ENCODE measurements around the gene PRSS3. TPM values are rescaled to one million over a fixed set of nuclear protein-coding genes. Genes with fewer than 3 reads are reported as not detected.
"Not testable (repeated sequence)": the region's sequence is repeated elsewhere in the genome, so short reads cannot be mapped to it uniquely, and the experiment has no call there.

Gene PRSS3
- total and polyA plus RNA-seq, 10 donors: 0.09 to 0.42 TPM; not detected in 8

- H3K27me3 ChIP-seq (replicated peaks in 1 of 7): no peaks in the 10 kb centered on the region
- intact Hi-C loops (cut with DNase I; ENCODE audit: low total_unique reads): no loop called here
- H3K4me3 ChIP-seq: no peak overlapping the region
- H3K27ac ChIP-seq: peak overlapping the region in 7 of 8 donors; percentile 51 to 83 (median 79)
- no peak for TF ChIP-seq POLR2AphosphoS5 (IDR thresholded peaks at IDR 0.05)
- TF ChIP-seq CTCF (IDR thresholded peaks at IDR 0.05 in 8 of 11, conservative IDR thresholded peaks at IDR 0.05 in 3 of 11): no peak
- no peak for TF ChIP-seq POLR2A (IDR thresholded peaks at IDR 0.05)
- DNase-seq: peak; percentile 56
- peaks cover 0 to 8% (median 0%) of the 10 kb centered on the region in 6 donors for H3K36me3 ChIP-seq
- H3K9me3 ChIP-seq: no peaks in the 10 kb centered on the region
- peaks cover 9 to 98% (median 57%) of the 10 kb centered on the region in 6 donors for H3K4me1 ChIP-seq
- WGBS, 5 donors: 80 to 87% (median 83%) methylated on average over 11 of the region's 11 CpGs
Measured at GRCh38 chr9:33835625-33836260, 40.4 kb downstream of the PRSS3 start.

GRCh38 chr9:33836261-33836660 is 40.9 kb downstream of the PRSS3 start:
- Histone ChIP-seq H3K4me3 (peak overlapping the region in 1 of 8 donors; percentile 25), H3K4me1 (peaks cover 12 to 99% (median 60%) of the 10 kb centered on the region in 6 donors), H3K27ac (peak overlapping the region in 7 of 8 donors; percentile 51 to 83 (median 79))
- peak; percentile 45 for DNase-seq
- 30 to 73% (median 48%) methylated on average over 2 of the region's 2 CpGs for WGBS, 5 donors
- H3K9me3 ChIP-seq; H3K36me3 ChIP-seq; intact Hi-C loops (cut with DNase I; ENCODE audit: low total_unique reads); H3K27me3 ChIP-seq (replicated peaks in 1 of 7): not testable (repeated sequence)
- peak in 1 of 3 donors; percentile 11 for TF ChIP-seq POLR2AphosphoS5 (IDR thresholded peaks at IDR 0.05)

GRCh38 chr9:33837138-33837537 is 41.8 kb downstream of the PRSS3 start:
- no peak overlapping the region for H3K4me3 ChIP-seq
- H3K4me1 ChIP-seq: peaks cover 16 to 99% (median 66%) of the 10 kb centered on the region in 6 donors
- peak; percentile 17 for DNase-seq
- no peak for TF ChIP-seq POLR2A (IDR thresholded peaks at IDR 0.05)
- no peak for TF ChIP-seq POLR2AphosphoS5 (IDR thresholded peaks at IDR 0.05)
- no peak for TF ChIP-seq CTCF (IDR thresholded peaks at IDR 0.05 in 8 of 11, conservative IDR thresholded peaks at IDR 0.05 in 3 of 11)
- no peaks in the 10 kb centered on the region for H3K27me3 ChIP-seq (replicated peaks in 1 of 7)
- intact Hi-C loops (cut with DNase I; ENCODE audit: low total_unique reads): no loop called here
- WGBS, 5 donors: 85 to 95% (median 89%) methylated on average over 4 of the region's 4 CpGs
- peak overlapping the region in 5 of 8 donors; percentile 51 to 83 (median 82) for H3K27ac ChIP-seq
- H3K9me3 ChIP-seq: no peaks in the 10 kb centered on the region
- H3K36me3 ChIP-seq: peaks cover 0 to 8% (median 0%) of the 10 kb centered on the region in 6 donors

GRCh38 chr9:33840381-33840780 is 45.0 kb downstream of the PRSS3 start:
- peaks cover 24 to 100% (median 73%) of the 10 kb centered on the region in 6 donors for H3K4me1 ChIP-seq
- no peak for TF ChIP-seq POLR2AphosphoS5 (IDR thresholded peaks at IDR 0.05)
- no peak for TF ChIP-seq POLR2A (IDR thresholded peaks at IDR 0.05)
- TF ChIP-seq CTCF (IDR thresholded peaks at IDR 0.05 in 8 of 11, conservative IDR thresholded peaks at IDR 0.05 in 3 of 11): no peak
- intact Hi-C loops (cut with DNase I; ENCODE audit: low total_unique reads): no loop called here
- no peak for DNase-seq
- H3K4me3 ChIP-seq: no peak overlapping the region
- peaks cover 0 to 8% (median 0%) of the 10 kb centered on the region in 6 donors for H3K36me3 ChIP-seq
- no peaks in the 10 kb centered on the region for H3K27me3 ChIP-seq (replicated peaks in 1 of 7)
- H3K27ac ChIP-seq: peak overlapping the region in 4 of 8 donors; percentile 15 to 56 (median 44)
- 36 to 60% (median 52%) methylated on average over 2 of the region's 2 CpGs for WGBS, 5 donors
- H3K9me3 ChIP-seq: no peaks in the 10 kb centered on the region
